ENCODE results near the gene PCSK6.

PCSK6 gene

DNA sequence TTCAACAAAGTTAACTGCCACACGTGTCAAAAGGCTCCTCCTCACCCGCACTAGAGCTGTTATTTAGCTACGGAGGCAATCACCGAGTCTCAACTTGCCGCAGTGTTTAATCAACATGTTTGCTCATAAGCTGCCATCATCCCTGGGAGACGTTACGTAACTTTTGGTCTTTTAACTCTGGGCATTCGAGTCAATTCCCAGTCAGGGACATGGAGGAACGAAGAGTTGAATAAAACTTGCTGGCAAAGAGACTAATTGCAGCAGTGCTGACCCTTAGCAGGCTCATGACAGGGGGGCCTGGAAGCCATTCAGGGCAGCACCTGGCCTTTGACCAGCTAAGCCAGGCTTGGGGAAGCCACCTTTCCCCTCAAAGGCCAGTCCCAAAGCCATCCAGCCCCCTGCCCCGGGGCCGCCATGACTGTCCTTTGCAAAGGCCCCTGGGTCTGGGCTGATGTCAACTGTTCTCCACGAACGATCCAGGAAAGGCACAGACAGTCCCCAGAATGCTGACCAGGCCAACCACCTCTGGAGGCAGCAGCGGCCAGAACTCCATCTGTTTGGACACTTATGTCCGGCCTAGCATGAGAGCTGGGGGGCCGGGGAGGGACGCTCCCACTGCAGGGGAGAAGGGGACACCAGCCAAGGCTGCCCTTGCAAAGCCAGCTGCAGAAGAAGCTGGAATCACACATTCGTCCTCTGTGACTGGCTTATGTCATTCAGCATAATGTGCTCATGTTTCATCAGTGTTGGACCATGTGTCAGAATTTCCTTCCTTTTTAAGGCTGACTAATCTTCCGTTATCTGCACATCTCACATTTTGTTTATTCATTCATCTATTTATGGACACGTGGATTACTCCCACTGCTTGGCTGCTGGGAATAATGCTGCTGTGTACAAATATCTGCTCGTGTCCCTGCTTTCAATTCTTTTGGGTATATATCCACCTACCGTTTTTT lies 43.7 kb downstream of the PCSK6 start:
- no peak for DNase-seq

DNA sequence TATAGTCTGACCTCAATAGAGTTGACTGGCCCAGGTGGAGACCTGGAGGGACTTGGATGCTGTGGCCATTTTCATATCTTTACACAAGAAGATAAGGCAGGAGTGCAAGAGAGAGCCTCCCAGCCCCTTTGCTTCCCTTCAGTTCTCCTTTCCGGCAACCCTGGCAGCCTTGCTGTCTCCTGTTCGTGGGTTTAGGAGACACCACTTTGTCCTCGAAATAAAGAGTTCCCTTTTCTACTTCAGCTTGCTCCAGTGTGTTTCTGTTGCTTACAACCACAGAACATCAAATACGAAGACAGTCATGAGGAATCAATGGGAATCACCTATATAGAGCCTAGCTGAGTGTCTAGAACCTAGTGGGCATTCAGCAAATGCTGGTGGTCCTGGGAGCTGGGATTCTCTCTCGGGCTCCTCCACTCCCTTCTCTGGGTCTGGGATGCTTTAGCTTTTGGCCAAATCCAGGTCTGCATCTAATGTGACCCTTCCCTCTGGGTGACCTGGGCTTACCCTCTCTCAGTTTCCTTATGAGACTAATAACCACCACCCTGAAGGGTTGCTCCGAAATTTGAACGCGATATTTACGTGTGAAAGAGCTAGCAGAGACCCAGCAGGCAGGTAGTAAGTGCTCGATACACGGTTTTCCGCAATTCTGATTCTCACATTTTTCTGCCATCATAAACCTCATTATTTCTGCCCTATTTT lies 44.5 kb downstream of the PCSK6 start:
- no peak for DNase-seq

DNA sequence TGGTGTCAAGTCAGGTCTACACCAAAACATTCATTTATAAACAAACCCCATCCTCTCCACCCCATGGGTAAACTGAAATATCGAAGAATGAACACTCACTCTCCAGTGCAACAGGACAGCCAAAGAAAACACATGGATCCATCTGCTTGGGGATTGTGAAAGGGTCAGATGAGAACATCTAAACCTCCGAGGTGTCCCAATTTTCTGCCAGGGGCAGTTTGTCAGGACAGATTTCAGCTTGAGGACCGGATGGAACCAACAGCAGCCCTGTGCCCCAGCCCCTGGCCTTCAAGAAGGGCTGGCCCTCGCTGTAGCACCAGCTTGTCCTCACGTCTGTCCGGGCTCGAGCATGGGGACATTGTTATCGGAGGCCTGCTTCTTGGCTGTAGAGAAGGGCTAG lies 45.5 kb downstream of the PCSK6 start:
- no peak for DNase-seq

DNA sequence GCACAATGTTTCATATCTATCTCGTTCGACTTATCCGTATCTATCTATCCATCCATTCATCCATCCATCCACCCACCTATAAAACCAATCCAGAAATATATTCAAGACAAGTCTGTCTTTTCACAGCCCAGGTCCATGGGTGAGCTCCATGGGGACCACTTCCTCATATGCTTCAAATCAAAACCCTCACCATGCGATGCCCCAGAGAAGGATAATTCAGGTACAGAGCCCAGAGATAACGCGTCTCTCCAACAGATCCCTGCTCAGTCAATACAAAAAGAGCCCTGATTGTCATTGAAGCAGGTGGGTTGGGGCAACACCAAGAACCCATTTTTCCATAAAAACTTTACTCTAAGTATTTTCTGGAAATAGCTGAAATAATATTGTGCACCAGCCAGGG lies 47.2 kb downstream of the PCSK6 start:
- no peak for DNase-seq

- DNase-seq = no peak
Measured at GRCh38 chr15:101441696-101442095, 47.8 kb downstream of the PCSK6 start.

DNA sequence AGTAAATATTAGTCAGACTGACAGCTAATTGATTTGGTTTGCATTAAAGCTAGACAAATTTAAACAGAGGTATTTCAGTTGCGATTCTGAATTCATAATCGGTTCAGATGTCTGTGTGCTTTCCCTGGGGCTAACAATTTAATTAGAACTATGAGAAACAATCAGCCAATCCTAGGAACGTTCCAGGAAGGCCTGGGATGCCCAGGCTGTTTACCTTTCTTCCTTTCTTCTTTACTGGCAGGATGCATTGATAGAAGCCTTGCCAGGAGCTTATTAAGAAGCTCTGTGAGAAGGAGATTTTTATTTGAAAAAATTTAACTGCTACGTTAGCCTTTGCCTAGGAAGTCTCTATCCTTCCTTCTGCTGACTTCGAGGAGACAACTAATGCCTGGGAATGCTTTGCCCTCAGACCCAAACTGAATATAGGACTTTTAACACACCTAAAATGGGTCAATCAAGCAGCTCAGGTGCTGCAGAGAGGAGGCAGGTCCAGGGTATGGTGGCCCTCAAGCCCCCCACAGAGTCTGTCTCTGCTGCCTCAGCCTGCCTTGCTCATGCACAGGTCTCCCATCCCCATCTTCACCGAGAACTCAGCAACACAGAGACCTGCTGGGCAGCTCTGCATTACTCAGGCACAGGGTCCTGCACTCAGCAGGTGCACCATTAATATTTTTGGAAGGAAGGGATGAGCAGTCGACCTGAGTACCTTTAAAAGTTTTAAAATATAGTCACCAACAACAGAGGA lies 48.5 kb downstream of the PCSK6 start:
- DNase-seq = no peak

GRCh38 chr15:101439920-101440319 lies 49.6 kb downstream of the PCSK6 start:
- no peak for DNase-seq

DNA sequence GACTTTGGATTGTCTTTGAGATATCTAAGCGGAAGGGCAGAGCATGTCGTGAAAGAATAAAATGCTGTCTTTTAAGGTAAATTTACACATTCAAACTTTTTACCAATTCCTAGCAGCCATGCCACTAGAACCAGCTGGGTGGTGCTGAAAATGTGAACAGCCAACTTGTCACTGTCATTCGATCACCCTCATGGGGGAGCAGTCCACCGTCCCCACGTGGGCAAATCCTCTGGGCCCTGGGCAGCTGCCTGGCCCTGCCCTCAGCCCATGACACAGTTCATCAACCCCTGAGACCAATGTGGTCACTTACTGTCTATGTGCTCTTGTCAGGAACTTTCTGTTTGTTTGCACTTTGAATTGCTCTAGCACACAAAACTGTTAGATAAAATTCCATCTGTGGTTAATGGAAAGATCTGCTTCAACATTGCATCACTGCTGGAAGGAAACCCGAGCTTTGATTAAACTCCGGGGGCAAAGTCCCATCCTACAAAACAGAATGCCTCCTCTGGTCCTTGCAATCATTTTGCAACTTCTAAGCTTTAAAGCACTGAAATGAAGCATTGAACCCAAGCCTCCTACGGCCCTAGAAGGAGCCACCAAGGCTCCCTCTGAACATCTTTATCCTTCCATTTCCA lies 50.1 kb downstream of the PCSK6 start:
- DNase-seq = no peak

DNA sequence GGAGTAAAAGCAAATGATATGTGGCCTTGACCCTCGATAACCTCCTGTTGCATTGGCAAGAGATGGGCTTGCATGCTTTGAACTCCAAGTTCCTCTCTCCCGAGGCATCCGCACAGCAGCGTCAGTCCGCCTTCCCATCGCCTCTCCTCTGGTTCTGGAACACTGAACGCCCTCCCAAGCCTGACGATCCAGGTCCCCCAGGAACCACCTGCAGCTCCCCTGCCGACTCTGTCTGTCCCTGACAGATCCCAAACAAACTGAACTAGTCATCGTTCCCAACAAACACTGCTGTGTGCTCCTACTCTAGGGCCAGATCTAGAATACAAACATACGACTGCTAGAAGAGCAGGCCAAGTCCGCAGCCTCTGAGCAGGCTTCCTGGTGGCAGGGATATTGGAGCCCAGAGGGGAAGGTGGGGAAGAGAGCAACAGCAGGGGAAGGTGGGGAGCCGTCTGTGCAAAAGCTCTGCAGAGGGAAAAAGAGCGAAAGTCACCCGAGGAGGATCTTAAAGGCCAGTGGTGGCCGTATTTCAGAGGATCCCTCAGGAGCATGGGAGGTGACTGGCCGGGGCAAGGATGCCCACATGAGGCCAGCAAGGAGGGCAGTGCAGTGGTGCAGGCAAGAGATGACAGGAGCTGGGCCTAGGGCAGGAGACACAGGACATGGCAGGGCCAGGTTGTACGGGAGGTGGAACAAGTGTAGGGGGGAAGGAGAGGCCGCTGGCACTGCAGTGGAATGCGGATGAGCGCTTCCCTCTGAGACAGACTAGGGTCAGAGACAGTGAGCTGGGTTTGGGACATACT lies 50.8 kb downstream of the PCSK6 start:
- no peak for DNase-seq

DNA sequence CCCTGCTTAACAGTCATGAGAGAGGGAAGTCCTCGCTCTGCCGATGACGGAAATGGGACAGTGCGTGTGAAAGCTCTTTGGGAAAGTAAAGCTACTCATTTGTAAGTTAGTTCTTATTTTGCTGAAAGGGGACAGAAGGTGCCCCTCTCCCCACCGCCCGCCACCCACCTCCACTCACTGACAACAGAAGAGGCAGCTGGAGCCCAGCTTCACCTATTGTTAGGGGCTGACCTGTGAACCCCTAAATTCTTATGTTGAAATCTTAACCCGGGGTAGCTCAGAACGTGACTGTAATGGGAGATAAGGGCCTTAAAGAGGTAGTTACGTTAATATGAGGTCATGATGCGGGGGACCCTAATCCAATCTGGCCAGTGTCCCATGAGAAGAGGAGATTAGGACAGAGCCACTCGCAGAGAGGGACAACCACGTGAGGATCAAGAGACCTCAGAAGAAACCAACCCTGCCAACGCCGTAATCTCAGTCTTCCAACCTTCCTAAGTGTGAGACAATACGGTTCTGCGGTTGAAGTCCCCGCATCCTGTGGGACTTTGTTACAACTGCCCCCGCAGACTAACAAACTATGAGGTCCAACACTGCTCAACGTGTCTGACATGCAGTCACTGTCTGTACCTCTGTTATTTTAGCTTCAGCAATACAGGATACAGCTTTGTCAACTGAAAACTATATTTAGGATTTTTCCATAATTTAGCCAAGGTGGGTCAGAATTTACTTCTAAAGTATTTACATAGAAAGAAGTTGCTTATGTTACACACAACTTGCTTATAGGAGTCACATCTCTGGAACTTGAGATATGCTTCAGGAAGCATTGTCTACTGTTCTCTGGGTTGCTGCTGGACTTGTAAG lies 51.7 kb downstream of the PCSK6 start:
- no peak for DNase-seq

DNA sequence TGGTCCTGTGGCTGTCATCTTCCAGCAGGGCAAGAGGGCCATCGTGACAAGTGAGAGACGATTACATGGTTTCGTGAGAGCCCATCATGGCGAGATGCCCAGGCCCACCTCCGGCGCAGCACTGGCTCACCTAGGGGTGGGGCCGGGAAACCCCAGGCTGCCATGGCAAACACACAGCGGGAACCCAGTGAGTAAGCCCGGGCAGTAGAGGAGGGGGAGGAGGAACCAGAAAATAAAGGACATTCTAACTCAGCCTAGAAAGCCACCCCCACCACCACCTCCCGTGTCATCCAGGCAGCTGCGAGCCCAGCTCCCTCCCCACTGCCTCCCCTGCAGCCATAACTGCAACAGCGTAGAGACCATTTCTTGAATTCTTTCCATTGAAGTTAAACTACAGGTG lies 52.3 kb downstream of the PCSK6 start:
- no peak for DNase-seq

GRCh38 chr15:101436526-101436925 lies 53.0 kb downstream of the PCSK6 start:
- DNase-seq = no peak

DNA sequence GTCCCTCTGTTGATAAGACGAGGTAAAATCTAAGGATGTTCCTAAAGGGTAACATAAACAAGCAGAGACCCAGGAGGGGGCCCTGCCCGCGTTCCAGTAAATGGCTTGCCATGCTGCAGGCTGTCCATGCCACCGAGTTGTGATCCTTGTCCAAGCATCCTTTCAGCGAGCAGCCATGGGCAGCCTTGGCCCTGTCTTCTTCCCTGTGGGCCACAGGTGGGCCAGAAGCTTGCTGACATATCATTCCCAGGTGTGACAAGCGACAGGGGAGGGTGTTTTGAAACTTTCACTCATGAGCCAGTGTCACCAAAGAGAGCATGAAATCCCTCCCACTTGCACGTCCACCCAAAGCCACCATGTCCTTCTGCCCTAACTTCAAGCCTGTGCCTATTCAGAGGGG lies 53.7 kb downstream of the PCSK6 start:
- no peak for DNase-seq

DNA sequence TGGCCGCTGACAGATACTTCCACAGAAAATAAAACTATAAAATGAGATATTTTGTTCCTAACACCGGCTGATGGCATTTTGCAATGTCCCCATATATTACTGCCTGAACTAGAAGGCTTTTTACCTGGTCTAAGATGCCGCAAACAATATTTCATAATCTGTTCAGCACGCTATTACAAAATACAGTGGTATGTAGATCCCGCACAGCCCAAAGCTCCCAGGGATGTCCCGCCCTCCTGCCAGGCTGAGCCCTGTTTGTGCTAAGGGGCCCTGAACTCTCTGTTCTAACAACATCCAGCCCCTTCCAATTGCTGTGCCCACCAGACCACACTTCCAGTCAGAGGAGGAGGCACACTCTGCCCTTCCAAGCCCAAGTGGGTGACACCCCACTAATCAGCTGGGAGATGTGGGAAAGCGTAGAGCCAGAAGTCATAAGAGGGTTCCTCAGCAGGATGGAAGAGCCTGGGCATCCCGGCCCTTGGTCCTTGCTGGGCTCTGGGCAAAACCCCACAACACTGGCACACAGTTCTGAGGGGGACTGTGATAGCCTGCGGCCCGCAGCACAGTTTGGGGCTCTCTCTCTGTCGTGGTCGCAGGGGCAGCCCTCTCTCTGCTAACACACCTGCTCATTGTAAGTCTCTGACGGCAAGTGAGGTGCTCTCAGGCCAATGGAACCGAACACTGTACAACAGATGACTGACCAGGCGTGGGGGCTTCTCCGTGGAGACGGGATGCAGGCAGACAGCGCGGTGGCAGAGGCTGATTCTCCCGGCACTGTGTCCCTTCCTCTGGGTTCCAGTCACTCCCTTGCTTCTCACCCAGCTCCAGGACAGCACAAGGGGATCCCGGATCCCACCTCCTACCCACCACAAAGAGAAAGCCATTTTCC lies 55.2 kb downstream of the PCSK6 start:
- DNase-seq = no peak

DNA sequence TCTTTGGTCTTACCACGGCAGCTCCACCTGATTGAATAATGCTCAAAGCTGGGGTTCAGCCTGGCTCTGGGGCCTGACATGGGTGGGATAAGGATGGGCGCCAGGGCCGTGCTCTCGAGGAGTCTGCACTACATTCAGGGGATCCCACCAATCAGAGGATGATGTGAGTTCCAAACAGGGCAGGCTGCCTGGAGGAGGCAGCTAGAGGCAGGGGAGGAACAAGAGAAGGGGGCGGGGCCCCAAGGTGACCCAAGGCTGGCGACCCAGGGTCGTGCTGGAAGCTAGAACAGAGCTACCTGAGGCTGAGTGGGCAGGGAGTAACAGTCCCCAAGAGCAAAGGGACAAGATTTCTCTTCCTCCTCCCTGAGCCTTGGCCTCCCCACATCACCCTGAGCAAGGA lies 56.1 kb downstream of the PCSK6 start:
- no peak for DNase-seq

DNA sequence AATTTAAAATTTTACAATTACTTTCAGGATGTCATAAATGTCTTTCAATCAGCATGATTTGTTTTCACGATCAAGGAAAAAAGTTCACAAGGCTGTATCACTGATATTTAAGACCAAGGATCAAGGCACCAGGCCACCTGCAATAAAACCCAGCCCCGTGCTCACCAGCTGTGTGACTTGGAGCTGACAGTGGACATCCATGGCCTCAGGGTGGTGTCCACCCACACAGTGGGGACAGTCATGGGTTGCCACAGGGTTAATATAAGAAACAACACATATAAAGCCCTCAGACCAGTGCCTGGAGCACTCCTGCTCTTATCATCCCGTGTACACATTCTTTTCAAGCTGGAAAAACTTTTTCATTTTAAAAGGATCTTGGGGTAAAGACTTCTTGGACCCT lies 56.5 kb downstream of the PCSK6 start:
- no peak for DNase-seq

DNA sequence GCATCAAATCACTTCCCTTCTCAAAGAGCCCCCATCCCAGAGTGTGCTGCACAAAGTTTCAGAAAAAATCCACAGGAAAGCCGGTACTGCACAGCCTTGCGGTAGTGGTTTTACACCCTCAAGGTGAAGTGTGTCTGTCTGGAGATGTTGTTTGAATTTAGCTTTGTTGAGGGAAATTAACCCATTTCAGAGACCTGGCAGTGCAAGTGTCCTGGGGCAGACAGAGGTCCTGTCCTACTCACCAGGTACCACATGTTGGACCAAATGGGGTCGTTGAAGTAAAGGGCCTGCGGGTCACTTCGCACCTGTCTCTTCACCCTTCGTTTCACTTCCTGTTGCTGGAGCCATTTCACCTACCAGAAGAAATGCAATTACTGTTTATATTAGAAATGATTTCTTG lies 57.8 kb downstream of the PCSK6 start:
- no peak for DNase-seq

DNA sequence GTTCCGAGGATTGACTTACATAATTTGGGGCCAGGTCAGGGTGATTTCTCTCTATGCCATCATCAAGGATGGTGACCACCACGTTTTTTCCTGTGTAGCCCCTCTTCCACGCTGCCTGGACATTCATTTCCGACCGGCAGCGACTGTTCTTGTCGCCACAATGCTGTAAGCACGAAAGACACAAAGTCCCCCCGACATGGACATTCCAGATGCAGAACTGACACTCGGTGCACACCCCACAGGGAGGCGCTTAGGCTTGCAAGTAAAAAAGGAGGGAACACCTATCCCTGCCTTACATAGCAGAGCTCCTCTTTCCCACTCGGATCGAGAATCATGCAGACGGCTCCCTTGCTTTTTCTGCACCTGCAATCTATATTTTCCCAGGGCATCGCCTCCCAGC lies 58.2 kb downstream of the PCSK6 start:
- no peak for DNase-seq

DNA sequence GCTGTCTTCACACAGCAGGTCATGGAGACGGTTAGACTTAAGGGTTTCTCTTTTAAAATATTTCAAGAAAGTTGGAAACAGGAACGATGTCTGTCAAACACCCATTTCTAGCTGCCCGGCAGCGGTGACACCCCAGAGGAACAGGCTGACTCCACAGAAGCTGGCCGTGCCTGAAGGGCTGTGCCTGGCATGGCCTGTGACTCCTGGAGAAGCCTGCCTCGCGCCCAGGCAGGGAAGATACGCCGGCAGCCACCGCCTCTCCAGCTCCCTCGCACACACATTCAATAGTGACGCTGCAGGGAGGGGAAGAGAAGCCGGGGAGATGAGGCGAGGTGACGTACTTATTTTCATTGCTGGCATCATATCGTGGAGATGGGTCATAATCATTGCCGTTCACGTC lies 59.9 kb downstream of the PCSK6 start:
- DNase-seq = no peak

GRCh38 chr15:101429191-101429590 lies 60.3 kb downstream of the PCSK6 start:
- no peak for DNase-seq
